PC-9 (cell line): ENCODE measurements around the gene OR1C1.

Experiments
- CTCF ChIP-seq: fragments of 200-600 bp; sonication (generic); conservative IDR thresholded peaks from 2 replicates; pipeline ENCODE4 v1.6.1; 2017; ENCODE audit warnings: mixed run types, antibody characterized with exemption, mild to moderate bottlenecking, moderate library complexity
- EZH2 ChIP-seq: fragments of 200-600 bp; sonication (generic); IDR thresholded peaks from 2 replicates; pipeline ENCODE4 v1.8.0; 2017; ENCODE audit warnings: antibody characterized with exemption, low read depth

- no peak for TF ChIP-seq CTCF
- TF ChIP-seq EZH2: no peak
Observed at GRCh38 chr1:247769603-247770002, 9.2 kb upstream of the OR1C1 start.
